NCI-H146 treated with DMSO at 0.1 percent for 48 hours (cell line): ENCODE measurements around the gene NXN.
"Not testable (repeated sequence)": the region's sequence is repeated elsewhere in the genome, so short reads cannot be mapped to it uniquely, and the experiment has no call there.

Experiments
- DNase-seq: peaks from one replicate; lab custom pipeline; 2025; ENCODE audit not compliant: unreplicated experiment; lab: John Stamatoyannopoulos, UW

The NXN gene

DNA sequence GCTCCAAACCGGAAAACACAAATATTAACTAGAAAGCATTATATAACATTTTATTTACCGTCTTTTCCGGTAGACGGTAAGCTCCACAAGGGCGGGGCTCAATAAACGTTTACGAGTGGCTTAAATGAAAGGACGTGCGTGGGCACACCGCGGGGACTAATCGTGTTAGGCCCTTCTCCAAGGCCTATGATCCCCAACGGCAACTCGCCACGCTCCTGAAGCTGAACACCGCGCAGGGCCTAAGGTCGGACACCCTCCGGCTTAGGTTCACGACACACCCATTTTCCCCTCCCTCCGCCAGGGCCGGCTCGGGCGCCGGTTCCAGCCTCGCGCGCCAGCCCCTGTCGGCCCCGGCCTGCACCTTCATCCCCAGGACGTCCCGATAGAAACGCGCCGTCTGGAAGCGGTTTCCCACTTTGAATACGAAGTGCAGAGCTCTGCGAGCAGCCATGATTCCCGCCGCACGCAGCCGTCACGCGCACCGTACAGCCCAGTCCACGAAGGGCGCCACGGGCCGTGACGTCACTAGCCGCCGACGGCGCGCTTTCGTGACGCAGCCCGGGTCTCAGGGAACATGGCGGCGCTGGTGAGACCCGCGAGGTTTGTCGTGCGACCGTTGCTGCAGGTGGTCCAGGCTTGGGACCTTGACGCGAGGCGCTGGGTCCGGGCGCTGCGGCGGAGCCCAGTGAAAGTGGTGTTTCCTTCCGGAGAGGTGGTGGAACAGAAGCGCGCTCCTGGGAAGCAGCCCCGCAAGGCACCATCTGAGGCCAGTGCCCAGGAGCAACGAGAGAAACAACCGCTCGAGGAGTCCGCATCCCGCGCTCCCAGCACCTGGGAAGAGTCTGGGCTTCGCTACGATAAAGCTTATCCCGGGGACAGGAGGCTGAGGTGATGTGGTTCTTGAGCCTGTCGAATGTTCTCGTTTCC, 197.5 kb downstream of the NXN start, which contains the start of the genes GLOD4 and MRM3:
GLOD4 (minus strand) TSS at position 476 of the 927 bp plus-strand sequence; CDS start at position 451, 25 bp downstream.
MRM3 (plus strand) TSS at position 549 of the 927 bp plus-strand sequence; CDS start at position 575, 26 bp downstream.
- DNase-seq: peak; percentile 54

DNA sequence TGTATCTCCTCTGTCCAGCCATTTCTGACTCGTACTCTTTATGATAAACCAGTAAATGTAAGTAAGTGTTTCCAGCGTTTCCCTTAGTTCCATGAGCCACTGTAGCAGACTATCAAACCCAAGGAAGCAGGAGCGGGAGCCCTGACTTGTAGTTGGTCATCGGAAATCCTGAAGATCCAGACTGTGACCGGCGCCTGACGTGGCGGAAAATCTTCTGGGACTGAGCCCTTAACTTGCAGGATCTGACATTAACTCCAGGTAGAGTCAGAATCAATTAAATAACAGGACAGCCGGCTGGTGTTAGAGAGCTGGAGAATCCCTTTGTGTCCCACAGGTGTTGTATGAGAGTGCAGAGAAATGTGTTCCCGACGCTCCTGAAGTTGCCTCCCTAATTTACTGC, 201.5 kb downstream of the NXN start:
- DNase-seq: no peak

DNA sequence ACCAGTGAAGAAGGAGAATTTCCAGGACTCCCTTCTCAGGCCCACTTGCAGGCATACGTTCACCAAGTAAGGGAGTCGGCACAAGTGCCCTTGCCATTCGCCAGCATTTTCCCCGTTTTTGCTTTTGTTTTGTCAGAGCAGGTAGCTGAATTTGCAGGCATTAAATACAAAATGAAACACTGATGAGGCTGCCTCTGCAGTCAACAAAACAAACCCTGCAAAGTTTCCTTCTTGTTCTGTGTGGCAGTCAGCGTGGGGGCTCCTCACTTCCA, 205.3 kb downstream of the NXN start:
- no peak for DNase-seq

DNA sequence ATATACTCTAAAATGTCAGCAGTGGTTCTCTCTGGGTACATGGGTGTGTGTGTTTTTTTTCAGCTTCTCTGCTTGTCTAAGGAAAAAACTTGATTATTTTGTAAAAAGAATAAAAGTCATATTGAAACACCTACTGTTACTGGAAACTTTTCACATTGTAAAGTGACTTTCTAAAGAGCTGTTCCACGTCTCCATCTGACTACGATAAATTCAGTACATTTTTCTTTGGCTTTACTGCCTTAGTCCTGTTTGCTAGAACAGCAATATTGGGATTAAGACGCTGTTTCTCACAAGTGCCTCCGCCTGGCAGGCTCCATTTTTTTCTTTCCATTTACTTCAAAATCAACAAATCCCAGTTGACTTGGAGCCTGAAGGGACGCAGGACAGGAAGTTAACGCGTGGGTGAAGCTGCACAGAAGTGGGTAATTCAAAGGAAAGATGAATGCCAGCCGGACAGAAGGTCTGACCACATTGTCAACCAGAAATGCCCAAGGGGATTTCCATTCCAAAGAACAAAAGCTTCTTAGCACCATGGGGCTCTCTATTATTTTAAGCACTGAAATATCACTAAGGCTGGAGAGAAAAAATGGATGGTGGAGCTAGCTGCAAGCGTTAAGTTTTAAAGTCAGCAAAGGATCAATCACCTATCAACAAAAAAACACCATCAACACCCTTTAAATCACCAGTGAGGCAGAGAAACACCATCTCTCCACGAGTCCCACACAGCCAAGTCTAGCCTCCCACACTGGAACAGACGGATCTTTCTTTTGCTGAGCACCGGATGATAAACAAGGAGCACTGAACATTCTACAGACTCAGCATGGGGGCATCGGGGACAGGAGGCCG, 205.9 kb downstream of the NXN start:
- peak; percentile 47 for DNase-seq

DNA sequence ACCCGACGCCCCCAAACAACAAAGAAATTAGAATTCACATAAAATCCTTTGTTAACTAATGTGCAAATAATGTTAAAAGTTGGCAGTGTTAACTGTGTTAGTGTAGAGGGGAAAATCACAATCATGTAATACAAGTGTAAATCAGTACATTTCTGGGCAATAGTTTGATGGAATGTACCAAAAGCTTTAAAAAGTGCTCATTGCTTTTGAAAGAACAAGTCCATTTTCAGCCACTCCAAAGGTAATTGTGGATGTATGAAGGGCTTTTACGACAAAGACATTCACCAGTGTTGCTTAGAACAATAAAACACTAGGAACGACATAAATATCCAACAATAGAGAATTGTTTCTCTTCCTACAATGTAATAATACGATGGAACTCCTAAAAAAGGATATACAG, 206.6 kb downstream of the NXN start:
- no peak for DNase-seq

DNA sequence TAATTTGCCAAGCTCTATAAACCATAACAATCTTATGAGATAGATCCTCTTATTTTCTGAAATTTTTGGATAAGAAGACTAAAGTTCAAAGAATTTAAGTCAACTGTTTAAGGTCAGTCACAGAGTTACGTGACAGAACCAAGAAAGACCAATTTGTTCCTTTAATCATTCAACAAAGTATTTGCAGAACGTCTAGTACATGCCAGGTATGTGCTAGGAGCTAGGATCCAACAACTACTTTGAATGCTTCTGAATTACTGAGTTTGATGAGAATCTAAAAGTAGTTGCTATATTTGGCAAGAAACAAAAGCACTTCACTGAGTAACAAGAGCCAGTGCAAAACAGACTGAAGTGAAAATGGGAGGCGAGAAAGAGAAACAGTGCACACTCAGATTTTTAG, 212.5 kb downstream of the NXN start:
- no peak for DNase-seq

DNA sequence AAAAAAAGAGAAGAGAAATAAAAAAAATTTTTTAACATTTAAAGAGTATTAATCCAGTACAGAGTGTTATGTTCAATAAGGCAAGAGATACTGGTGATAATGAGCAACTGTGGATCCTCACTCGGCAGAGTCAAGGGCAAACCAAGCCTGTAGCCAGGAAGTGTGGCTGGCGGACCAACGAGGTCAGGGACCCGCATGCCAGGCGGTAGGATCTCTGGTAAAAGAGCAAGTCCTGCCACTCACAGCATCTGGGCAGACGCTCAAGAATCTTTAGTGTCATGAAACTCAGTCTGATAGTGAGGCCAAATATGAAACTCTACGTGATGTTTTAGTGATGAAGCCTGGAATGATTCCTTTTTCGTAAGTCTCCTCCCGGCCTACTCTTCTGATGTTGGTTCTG, 219.2 kb downstream of the NXN start:
- no peak for DNase-seq

DNA sequence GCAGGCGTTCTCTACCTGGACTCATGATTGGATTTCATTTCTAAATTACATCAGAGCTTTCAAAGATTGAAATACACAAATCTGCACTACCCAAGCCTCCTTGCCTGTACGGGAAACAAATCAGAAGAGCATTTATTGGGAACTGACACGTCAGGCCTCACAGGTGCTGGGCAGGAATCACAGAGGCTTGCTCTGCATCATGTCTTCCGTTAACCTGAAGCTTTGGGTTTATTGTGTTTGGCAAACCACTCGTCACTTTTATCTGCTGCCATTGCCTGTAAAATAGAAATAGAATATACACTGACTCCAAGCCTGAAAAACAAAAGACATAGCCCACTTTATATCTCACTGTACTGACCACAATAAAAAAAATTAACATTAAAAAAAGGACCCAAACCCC, 219.6 kb downstream of the NXN start:
- DNase-seq: no peak

DNA sequence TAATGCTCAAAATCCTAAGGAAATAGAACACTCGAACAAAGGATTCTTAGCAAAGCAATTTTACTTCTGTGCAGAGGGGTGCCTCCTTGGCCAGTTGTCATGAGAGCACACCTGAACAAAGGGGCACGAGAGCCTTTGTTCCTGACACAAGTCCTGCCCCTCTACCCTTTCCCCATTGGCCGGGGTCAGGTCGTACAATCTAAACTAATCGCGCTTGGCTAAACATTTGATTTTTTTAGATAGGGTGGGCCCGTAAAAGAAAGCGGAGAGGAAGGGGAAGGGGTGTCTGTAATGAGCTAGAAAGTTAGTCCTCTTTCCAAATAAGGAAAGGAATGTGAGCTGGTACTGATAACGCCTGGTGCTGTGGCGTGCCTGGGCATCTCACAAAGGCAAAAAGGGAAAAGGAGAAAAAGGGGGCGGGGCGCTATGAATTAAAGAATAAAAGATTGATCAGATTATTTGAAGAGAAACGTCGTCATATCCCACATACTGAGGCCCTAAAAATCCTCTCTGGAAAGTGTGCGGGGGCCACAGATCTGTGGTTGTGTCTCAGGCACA, 223.5 kb downstream of the NXN start:
- DNase-seq: not testable (repeated sequence)

DNA sequence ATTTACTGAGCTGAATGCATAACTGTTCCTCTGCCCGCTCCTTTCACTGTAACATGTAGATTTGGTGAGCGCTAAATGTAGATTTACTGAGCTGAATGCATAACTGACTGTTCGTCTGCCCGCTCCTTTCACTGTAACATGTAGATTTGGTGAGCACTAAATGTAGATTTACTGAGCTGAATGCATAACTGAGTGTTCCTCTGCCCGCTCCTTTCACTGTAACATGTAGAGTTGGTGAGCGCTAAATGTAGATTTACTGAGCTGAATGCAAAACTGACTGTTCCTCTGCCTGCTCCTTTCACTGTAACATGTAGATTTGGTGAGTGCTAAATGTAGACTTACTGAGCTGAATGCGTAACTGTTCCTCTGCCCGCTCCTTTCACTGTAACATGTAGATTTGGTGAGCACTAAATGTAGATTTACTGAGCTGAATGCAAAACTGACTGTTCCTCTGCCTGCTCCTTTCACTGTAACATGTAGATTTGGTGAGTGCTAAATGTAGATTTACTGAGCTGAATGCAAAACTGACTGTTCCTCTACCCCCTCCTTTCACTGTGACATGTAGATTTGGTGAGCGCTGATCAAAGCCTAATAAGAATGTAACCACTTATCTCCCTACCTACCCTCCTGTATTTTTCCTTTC, 224.1 kb downstream of the NXN start:
- not testable (repeated sequence) for DNase-seq

DNA sequence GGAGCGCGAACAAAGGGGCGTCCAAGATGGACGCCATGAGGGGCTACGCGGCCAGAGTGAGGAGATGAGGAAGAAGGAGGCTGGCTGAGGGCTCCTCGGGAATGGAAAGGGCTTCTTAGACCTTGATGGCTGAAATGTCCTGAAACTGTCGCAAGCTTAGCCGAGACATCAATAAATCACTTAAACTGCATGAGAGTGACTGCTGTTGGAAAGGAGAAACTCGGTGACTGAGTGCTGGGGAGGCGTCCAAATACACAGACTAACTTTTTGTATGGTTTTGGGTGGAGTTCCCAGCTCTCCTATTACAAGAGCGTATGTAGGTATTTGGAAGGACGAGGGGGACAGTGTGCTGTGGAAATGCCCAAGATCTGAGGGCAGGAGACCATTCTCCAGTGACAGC, 226.2 kb downstream of the NXN start:
- no peak for DNase-seq

DNA sequence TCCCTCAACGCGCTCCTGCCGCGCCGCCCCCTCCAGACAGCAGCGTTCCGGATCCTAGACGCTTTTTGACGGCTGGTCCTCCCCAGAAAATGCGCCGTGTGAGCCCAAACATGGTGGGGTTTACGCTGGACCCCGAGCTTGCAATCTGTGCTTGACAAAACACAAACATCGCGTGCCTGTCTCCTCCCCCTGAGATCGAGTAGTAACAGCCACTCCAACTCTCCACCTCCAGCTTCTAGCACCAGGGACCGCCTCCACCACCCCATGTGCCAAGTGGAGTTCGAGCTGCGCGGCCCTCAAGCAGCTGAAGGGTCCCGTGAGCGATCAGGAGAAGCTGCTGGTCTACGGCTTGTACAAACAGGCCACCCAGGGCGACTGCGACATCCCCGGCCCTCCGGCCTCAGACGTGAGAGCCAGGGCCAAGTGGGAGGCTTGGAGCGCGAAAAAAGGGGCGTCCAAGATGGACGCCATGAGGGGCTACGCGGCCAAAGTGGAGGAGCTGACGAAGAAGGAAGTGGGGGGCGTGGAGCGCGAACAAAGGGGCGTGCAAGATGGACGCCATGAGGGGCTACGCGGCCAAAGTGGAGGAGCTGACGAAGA, 226.9 kb downstream of the NXN start:
- peak; percentile 23 for DNase-seq

DNA sequence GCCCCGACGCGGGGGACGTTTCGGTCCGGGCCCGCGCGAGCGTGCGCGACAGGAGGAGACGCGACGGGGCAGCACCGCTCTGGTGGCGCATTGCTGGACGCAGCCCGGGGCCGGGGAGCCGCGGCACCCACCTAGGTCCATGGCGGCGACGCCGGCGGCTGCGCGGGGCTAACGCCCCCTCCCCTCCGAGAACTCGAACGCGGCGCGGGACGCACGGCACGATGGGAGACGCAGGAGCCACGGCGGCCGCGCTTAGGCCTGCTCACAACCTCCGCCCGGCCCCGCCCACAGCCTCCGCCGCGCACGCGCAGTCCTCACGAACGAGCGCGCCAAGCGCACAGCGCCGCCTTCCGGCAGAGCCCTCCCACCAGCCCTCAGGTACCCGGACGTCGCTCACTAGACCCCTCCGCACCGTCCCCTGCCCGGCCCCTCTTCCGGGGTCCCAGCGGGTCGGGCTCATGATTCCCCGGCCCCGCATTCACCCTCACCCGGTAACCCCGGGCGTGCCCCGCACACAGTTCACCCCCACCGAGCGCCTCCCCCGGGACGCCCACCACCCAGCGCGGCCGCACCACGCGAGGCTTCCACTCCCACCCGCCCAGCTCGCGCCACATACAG, 227.5 kb downstream of the NXN start, which contains the start of gene GEMIN4:
GEMIN4 (minus strand) TSS at position 263 of the 618 bp plus-strand sequence; CDS start at position 141, 122 bp downstream.
- peak; percentile 82 for DNase-seq

DNA sequence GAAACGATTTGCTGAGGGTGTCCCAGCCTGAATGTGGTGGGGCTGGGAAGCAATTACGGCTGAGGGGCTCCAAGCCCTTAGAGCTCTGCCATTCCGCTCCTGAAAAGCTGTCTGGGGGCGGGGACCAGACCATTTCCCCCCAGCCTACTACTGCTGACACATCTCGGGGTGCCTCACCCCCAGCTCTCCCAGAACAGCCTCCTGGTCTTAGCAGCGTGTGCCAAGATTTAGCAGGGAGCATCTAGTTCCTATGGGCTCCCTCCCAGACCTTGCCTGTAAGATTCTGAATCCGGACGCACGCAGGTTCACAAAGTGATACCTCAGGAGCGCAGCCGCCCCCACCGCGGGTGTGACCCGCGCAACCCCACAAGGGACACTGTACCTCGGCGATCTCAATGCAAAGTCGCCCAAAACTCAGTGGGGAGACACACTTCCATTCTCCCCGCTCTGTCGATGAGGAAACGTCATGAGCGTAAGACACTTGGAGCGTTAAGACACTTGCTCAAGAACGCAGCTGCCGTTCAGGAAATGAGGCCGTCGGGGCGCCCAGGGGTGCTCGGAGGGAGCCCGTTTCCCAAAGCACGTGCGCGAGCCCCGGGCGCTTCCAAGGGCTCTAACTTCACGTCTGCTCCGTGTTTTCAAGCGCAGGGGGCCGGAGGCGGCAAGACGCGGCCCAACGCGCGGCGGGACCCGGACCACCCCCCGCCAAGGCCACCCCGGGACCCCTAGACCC, 228.1 kb downstream of the NXN start:
- DNase-seq: no peak

DNA sequence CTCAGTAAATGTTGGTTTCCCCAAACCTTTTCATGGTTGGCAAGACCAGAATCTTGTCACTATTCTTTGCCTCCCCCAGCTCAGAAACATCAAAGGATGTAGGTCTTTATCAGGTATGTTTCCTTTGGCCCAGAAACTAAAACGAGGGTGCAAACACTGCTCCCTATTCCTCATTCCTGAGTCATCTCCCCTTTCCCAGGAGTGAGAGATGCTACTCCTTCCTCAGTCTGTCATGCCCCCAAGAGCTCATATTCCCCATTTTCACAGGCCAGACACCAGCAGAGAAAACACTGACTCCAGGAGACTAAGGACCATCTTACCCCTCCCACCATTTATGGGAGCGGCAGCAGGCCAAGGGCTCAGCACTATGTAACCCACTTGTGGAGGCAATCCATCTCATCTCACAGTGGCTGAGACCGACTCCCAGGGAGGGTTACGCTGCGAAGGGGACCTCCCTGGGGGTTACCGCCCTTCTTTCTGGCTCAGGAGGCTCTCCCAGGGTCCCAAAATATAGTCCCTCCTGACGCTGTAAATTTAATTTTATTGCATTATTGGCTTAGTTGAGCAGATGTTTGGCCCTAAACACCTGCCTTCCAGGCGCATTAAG, 229.0 kb downstream of the NXN start:
- DNase-seq: no peak

DNA sequence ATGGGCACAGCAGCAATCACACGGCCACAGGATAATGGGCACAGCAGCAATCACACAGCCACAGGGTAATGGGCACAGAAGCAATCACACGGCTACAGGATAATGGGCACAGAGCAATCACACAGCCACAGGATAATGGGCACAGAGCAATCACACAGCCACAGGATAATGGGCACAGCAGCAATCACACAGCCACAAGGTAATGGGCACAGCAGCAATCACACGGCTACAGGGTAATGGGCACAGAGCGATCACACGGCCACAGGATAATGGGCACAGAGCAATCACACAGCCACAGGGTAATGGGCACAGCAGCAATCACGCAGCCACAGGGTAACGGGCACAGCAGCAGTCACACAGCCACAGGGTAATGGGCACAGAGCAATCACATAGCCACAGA, 230.2 kb downstream of the NXN start:
- DNase-seq: not testable (repeated sequence)
